DOHH2 (cell line): ENCODE measurements around the gene NSDHL.

Experiments
- H3F3A ChIP-seq: fragments of 200-600 bp; sonication (generic), shearing (Covaris generic); 2 replicates; pipeline ENCODE4 v1.6.0; 2016; ENCODE audit warnings: antibody characterized with exemption, mild to moderate bottlenecking; ENCODE audit not compliant: control insufficient read depth, insufficient read depth
- H3K27ac ChIP-seq: fragments of 200-600 bp; sonication (generic); 2 replicates; pipeline ENCODE4 v1.5.1; 2014; ENCODE audit warnings: low read depth, mild to moderate bottlenecking, low read length, moderate library complexity
- H3K27me3 ChIP-seq: fragments of 200-600 bp; sonication (generic); 2 replicates; pipeline ENCODE4 v1.6.1; 2014; ENCODE audit warnings: mild to moderate bottlenecking, low read length, mixed read lengths; ENCODE audit not compliant: control insufficient read depth
- H3K36me3 ChIP-seq: fragments of 200-600 bp; sonication (generic); 2 replicates; pipeline ENCODE4 v1.6.1; 2014; ENCODE audit warnings: mild to moderate bottlenecking, low read length, moderate library complexity, mixed read lengths; ENCODE audit not compliant: control insufficient read depth
- H3K4me1 ChIP-seq: fragments of 200-600 bp; sonication (generic); 2 replicates; pipeline ENCODE4 v1.6.1; 2014; ENCODE audit warnings: mild to moderate bottlenecking, low read length, mixed read lengths; ENCODE audit not compliant: control insufficient read depth
- H3K4me2 ChIP-seq: fragments of 200-600 bp; sonication (generic); 2 replicates; pipeline ENCODE4 v1.6.0; 2014; ENCODE audit warnings: mild to moderate bottlenecking, low read length, moderate library complexity
- H3K4me3 ChIP-seq: fragments of 200-600 bp; sonication (generic); 2 replicates; pipeline ENCODE4 v1.5.1; 2014; ENCODE audit warnings: mild to moderate bottlenecking, low read length, mixed read lengths
- H3K79me2 ChIP-seq: fragments of 200-600 bp; sonication (generic); 2 replicates; pipeline ENCODE4 v1.6.1; 2014; ENCODE audit warnings: mild to moderate bottlenecking, low read length, mixed read lengths; ENCODE audit not compliant: control insufficient read depth
- H3K9me2 ChIP-seq: fragments of 200-600 bp; sonication (generic); replicated peaks from 2 replicates; pipeline ENCODE4 v1.6.1; 2014; ENCODE audit warnings: mild to moderate bottlenecking, low read length, mixed read lengths; ENCODE audit not compliant: control insufficient read depth
- H3K9me3 ChIP-seq: fragments of 200-600 bp; sonication (generic); 2 replicates; pipeline ENCODE4 v1.6.1; 2014; ENCODE audit warnings: antibody characterized with exemption, low read length, mixed read lengths; ENCODE audit not compliant: control insufficient read depth, insufficient read depth
- H4K20me1 ChIP-seq: fragments of 200-600 bp; sonication (generic); 2 replicates; pipeline ENCODE4 v1.6.0; 2014; ENCODE audit warnings: low read depth, mild to moderate bottlenecking, antibody characterized with exemption, low read length, moderate library complexity; ENCODE audit not compliant: control insufficient read depth, insufficient read depth
- EZH2phosphoT487 ChIP-seq: fragments of 200-600 bp; sonication (generic); IDR thresholded peaks from 2 replicates; pipeline ENCODE4 v1.6.1; 2017; ENCODE audit warnings: borderline replicate concordance, mild to moderate bottlenecking, antibody characterized with exemption, low read length, moderate library complexity, mixed read lengths
- TF ChIP-seq, protein P1 (sequence below): fragments of 200-600 bp; sonication (generic); IDR thresholded peaks from one replicate; pipeline ENCODE4 v1.5.1; 2014; ENCODE audit warnings: antibody characterized with exemption, mild to moderate bottlenecking, low read depth, low read length; ENCODE audit not compliant: poor library complexity, severe bottlenecking

NSDHL gene

DNA sequence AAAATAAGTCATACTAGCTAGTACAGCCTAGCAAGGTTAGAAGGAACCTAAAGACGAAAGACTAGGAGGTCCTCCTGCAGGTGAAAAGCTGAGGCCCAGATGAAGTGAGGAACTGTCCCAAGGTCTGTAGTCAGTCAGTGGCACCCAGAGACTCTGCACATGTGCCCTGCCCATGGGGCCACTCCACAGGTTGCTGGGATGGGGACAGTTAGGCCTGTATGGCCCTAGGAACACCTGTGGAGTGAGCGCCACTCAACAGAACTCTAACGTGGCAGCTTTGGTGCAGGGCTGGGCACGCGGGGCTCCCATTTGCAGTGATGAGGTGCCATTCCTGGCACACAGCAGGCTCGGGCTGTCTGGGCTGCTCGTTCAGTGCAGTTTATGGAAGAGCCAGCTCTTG, 81.8 kb downstream of the NSDHL start:
- H3K4me2 ChIP-seq: no peak overlapping the region
- H3K4me3 ChIP-seq: no peak overlapping the region

DNA sequence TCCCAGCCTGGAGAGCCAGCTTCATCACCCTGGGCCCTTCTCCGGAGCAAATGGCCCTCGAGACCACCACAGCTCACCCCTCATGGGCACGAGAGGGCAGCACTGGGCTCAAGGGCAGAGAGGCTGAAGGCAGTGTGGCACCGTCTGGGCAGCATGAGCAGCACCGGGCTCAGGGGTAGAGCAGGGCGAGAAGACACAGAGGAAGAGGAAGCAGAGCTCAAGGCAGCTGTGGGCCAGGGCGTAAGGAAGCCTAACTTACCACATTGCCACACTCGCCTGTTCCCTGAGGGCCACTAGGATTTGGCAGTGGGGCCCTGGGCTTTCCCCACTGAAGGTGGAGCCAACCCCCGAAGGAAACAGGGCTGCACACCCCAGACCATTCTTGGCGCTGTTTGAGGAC, 82.5 kb downstream of the NSDHL start:
- no peaks in the 10 kb centered on the region for H4K20me1 ChIP-seq
- no peak overlapping the region for H3K27ac ChIP-seq
- no peak for TF ChIP-seq EZH2phosphoT487
- TF ChIP-seq, protein P1, sequence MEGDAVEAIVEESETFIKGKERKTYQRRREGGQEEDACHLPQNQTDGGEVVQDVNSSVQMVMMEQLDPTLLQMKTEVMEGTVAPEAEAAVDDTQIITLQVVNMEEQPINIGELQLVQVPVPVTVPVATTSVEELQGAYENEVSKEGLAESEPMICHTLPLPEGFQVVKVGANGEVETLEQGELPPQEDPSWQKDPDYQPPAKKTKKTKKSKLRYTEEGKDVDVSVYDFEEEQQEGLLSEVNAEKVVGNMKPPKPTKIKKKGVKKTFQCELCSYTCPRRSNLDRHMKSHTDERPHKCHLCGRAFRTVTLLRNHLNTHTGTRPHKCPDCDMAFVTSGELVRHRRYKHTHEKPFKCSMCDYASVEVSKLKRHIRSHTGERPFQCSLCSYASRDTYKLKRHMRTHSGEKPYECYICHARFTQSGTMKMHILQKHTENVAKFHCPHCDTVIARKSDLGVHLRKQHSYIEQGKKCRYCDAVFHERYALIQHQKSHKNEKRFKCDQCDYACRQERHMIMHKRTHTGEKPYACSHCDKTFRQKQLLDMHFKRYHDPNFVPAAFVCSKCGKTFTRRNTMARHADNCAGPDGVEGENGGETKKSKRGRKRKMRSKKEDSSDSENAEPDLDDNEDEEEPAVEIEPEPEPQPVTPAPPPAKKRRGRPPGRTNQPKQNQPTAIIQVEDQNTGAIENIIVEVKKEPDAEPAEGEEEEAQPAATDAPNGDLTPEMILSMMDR: peak; percentile 35
- H3K36me3 ChIP-seq: no peaks in the 10 kb centered on the region
- no peak overlapping the region for H3K4me3 ChIP-seq
- no peaks in the 10 kb centered on the region for H3K9me3 ChIP-seq
- H3K79me2 ChIP-seq: no peaks in the 10 kb centered on the region
- peaks cover 10% of the 10 kb centered on the region for H3K4me1 ChIP-seq
- no peaks in the 10 kb centered on the region for H3K9me2 ChIP-seq
- no peaks in the 10 kb centered on the region for H3K27me3 ChIP-seq
- no peaks in the 10 kb centered on the region for H3F3A ChIP-seq
- H3K4me2 ChIP-seq: no peak overlapping the region

More for the DNA sequence above, 81.8 kb downstream of the NSDHL start:
- peaks cover 3% of the 10 kb centered on the region for H3K4me1 ChIP-seq
- H3K36me3 ChIP-seq: no peaks in the 10 kb centered on the region
- H3K79me2 ChIP-seq: no peaks in the 10 kb centered on the region
- no peak overlapping the region for H3K27ac ChIP-seq
- TF ChIP-seq, protein P1: no peak
- no peak for TF ChIP-seq EZH2phosphoT487
- no peaks in the 10 kb centered on the region for H3K27me3 ChIP-seq
- H3K9me3 ChIP-seq: no peaks in the 10 kb centered on the region
- H3F3A ChIP-seq: no peaks in the 10 kb centered on the region
- no peaks in the 10 kb centered on the region for H3K9me2 ChIP-seq
- H4K20me1 ChIP-seq: no peaks in the 10 kb centered on the region

DNA sequence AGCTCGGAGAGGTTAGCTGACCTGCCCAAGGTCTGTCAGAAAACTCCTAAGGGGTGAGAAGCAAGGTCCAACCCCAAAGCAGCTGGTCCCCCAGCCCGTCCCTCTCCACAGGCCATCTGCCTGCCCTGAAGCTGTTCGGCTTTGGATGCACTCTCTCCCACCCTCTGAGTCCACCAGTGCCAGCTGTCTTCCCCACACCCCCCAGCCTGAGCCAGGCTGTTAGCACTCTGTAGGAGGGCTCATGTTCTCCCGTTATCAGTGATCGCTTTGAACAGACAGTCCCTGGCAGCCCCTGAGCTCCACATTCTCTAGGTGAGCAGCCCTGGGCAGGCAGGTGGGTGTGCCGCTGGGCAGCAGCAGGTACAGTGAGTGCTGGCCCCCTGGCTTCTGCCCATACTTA, 83.0 kb downstream of the NSDHL start:
- H4K20me1 ChIP-seq: no peaks in the 10 kb centered on the region
- H3K9me2 ChIP-seq: no peaks in the 10 kb centered on the region
- no peaks in the 10 kb centered on the region for H3K27me3 ChIP-seq
- H3K4me3 ChIP-seq: no peak overlapping the region
- no peaks in the 10 kb centered on the region for H3K36me3 ChIP-seq
- H3K4me1 ChIP-seq: peaks cover 13% of the 10 kb centered on the region
- H3K9me3 ChIP-seq: no peaks in the 10 kb centered on the region
- no peaks in the 10 kb centered on the region for H3F3A ChIP-seq
- H3K79me2 ChIP-seq: no peaks in the 10 kb centered on the region
- TF ChIP-seq EZH2phosphoT487: no peak
- TF ChIP-seq, protein P1: no peak
- H3K27ac ChIP-seq: no peak overlapping the region
- no peak overlapping the region for H3K4me2 ChIP-seq
